Peyer's patch (tissue), 4 donors: ENCODE results near the gene EPHA2. TPM values are rescaled to one million over a fixed set of nuclear protein-coding genes. Genes with fewer than 3 reads are reported as not detected.

Experiments used
- DNase-seq, 3 donors: peaks; one replicate each; pipeline ENCODE4 v3.0.0-alpha.2; 2017 to 2019
- H3K27ac ChIP-seq, 4 donors: fragments of 200-600 bp; sonication (generic); one replicate each; pipeline ENCODE4 v1.5.1; 2016 to 2019
- H3K27me3 ChIP-seq, 2 donors: fragments of 200-600 bp; sonication (generic); one replicate each; pipeline ENCODE4 v1.5.1; 2019
- H3K36me3 ChIP-seq, 3 donors: fragments of 200-600 bp; sonication (generic); one replicate each; pipeline ENCODE4 v1.5.1; 2016 to 2019
- H3K4me1 ChIP-seq, 4 donors: fragments of 200-600 bp; sonication (generic); one replicate each; pipeline ENCODE4 v1.5.1; 2016 to 2019
- H3K4me3 ChIP-seq, 4 donors: fragments of 200-600 bp; sonication (generic); 1 replicate in 3 of 4; 2 replicates in 1 of 4; pipeline ENCODE4 v1.5.1; 2016 to 2019; ENCODE audit warnings: mild to moderate bottlenecking in 1 of 4
- H3K9me3 ChIP-seq, 4 donors: fragments of 200-600 bp; sonication (generic); one replicate each; pipeline ENCODE4 v1.5.1; 2016 to 2019; ENCODE audit warnings: mild to moderate bottlenecking in 1 of 4
- CTCF ChIP-seq, 6 experiments: fragments of 450-650 bp in 4 of 6; fragments of 200-600 bp in 2 of 6; sonication (generic) in 1 of 6; IDR thresholded peaks; one replicate each; pipeline ENCODE4 v1.5.1; 2017 to 2019; ENCODE audit warnings: antibody characterized with exemption in 6 of 6, mild to moderate bottlenecking in 3 of 6, moderate library complexity in 1 of 6
- POLR2A ChIP-seq, 2 donors: fragments of 450-650 bp; IDR thresholded peaks; one replicate each; pipeline ENCODE4 v1.5.1; 2017; ENCODE audit warnings: antibody characterized with exemption in 2 of 2, mild to moderate bottlenecking in 2 of 2, moderate library complexity in 2 of 2
- total RNA-seq, 4 donors: library from RNA; depleted of rRNA; stranded (reverse); fragments of >200 nt; gene quantifications; one replicate each; pipeline ENCODE4 v1.1.0, GENCODE V29; 2016

Gene EPHA2
- total RNA-seq, 4 donors from 2014 or later, result 23.5 to 42.6 (median 35.5) TPM

- H3K4me1 ChIP-seq, result no peaks in the 10 kb centered on the region
- no peaks in the 10 kb centered on the region for H3K36me3 ChIP-seq
- peak; percentile 57 to 87 (median 80) for DNase-seq
- no peaks in the 10 kb centered on the region for H3K27me3 ChIP-seq
- no peak overlapping the region for H3K4me3 ChIP-seq
- H3K27ac ChIP-seq, result no peak overlapping the region
- no peaks in the 10 kb centered on the region for H3K9me3 ChIP-seq
- TF ChIP-seq POLR2A (IDR thresholded peaks at IDR 0.05) (no peak), CTCF (IDR thresholded peaks at IDR 0.05) (peak; percentile 20 to 83 (median 76))
Measured at GRCh38 chr1:16082283-16083038, 73.4 kb downstream of the EPHA2 start.

- DNase-seq, result no peak
- H3K9me3 ChIP-seq, result no peaks in the 10 kb centered on the region
- H3K27me3 ChIP-seq, result no peaks in the 10 kb centered on the region
- no peak overlapping the region for H3K4me3 ChIP-seq
- no peak for TF ChIP-seq POLR2A (IDR thresholded peaks at IDR 0.05)
- TF ChIP-seq CTCF (IDR thresholded peaks at IDR 0.05), result no peak
- H3K27ac ChIP-seq, result no peak overlapping the region
- H3K4me1 ChIP-seq, result no peaks in the 10 kb centered on the region
- no peaks in the 10 kb centered on the region for H3K36me3 ChIP-seq
Measured at GRCh38 chr1:16081636-16082035, 74.2 kb downstream of the EPHA2 start.

GRCh38 chr1:16080422-16081150, 75.3 kb downstream of the EPHA2 start:
- Histone ChIP-seq H3K9me3 (no peaks in the 10 kb centered on the region), H3K4me1 (no peaks in the 10 kb centered on the region), H3K36me3 (no peaks in the 10 kb centered on the region), H3K27me3 (no peaks in the 10 kb centered on the region), H3K4me3 (no peak overlapping the region), H3K27ac (no peak overlapping the region)
- no peak for DNase-seq
- TF ChIP-seq CTCF (IDR thresholded peaks at IDR 0.05), result no peak
- TF ChIP-seq POLR2A (IDR thresholded peaks at IDR 0.05), result no peak

GRCh38 chr1:16078925-16079656, 76.8 kb downstream of the EPHA2 start:
- H3K27me3 ChIP-seq, result no peaks in the 10 kb centered on the region
- H3K4me3 ChIP-seq, result no peak overlapping the region
- peak; percentile 69 to 90 (median 87) for DNase-seq
- H3K36me3 ChIP-seq, result no peaks in the 10 kb centered on the region
- no peaks in the 10 kb centered on the region for H3K9me3 ChIP-seq
- TF ChIP-seq CTCF (IDR thresholded peaks at IDR 0.05) (peak; percentile 73 to 97 (median 92)), POLR2A (IDR thresholded peaks at IDR 0.05) (no peak)
- H3K27ac ChIP-seq, result peak overlapping the region in 3 of 4 donors; percentile 9 to 42 (median 25)
- H3K4me1 ChIP-seq, result no peaks in the 10 kb centered on the region

GRCh38 chr1:16077406-16078245, 78.2 kb downstream of the EPHA2 start:
- TF ChIP-seq CTCF (IDR thresholded peaks at IDR 0.05) (no peak), POLR2A (IDR thresholded peaks at IDR 0.05) (no peak)
- no peak overlapping the region for H3K4me3 ChIP-seq
- no peaks in the 10 kb centered on the region for H3K27me3 ChIP-seq
- no peak for DNase-seq
- H3K27ac ChIP-seq, result no peak overlapping the region
- H3K9me3 ChIP-seq, result no peaks in the 10 kb centered on the region
- H3K4me1 ChIP-seq, result peaks cover 2 to 11% (median 7%) of the 10 kb centered on the region in 4 donors
- H3K36me3 ChIP-seq, result no peaks in the 10 kb centered on the region
